Measurements from ENCODE around the gene SLC22A23.

Gene SLC22A23

DNA sequence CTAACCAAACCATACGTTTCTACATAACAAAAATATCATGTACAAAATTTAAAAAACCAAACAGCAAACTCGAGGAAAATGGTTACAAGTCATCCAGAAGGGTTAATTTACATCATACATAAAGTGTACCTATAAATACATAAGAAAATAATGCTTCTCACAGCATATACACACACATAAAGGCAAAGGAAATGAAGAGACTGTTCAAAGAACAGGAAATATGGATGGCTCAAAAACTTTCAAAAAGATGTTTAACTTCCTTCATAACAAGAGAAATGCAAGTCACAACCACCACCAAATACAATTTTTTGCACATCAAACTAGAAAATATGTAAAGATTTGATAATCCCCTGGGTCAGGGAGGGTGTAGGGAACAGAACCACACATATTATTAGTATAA lies 7.5 kb downstream of the SLC22A23 start:
- H3K4me3 ChIP-seq (ENCODE audit: low read length): no peak overlapping the region
- H3K27me3 ChIP-seq (ENCODE audit: insufficient read depth, low read length): no peaks in the 10 kb centered on the region
- no peaks in the 10 kb centered on the region for H3K9me3 ChIP-seq (ENCODE audit: low read length)
- H2AFZ ChIP-seq (ENCODE audit: low read depth, low read length): no peak overlapping the region
- H3K4me1 ChIP-seq (ENCODE audit: insufficient read depth, low read length): peaks cover 30% of the 10 kb centered on the region
- no peaks in the 10 kb centered on the region for H3K36me3 ChIP-seq (ENCODE audit: insufficient read depth, low read length)

DNA sequence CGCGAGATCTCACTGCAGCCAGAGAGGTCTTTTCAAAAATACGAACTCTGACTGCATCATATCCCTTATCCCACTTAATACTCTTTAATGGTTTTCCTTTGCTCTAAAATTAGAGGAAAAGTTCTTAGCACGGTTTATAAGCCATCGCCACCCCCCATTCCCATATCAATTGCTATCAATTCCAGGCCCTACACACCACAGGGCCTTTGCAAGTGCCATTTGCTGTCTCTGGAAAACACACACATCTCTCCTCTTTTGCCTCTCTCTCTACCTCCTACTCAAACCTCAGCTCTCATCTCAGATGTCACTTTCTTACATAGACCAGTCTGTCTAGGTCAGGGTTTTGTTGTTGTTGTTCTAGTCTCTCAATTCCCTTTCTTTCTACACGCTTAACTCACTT lies 9.8 kb downstream of the SLC22A23 start:
- H3K9me3 ChIP-seq (ENCODE audit: low read length): no peaks in the 10 kb centered on the region
- no peak overlapping the region for H3K4me3 ChIP-seq (ENCODE audit: low read length)
- H2AFZ ChIP-seq (ENCODE audit: low read depth, low read length): no peak overlapping the region
- peaks cover 29% of the 10 kb centered on the region for H3K4me1 ChIP-seq (ENCODE audit: insufficient read depth, low read length)
- no peaks in the 10 kb centered on the region for H3K27me3 ChIP-seq (ENCODE audit: insufficient read depth, low read length)
- H3K36me3 ChIP-seq (ENCODE audit: insufficient read depth, low read length): no peaks in the 10 kb centered on the region

DNA sequence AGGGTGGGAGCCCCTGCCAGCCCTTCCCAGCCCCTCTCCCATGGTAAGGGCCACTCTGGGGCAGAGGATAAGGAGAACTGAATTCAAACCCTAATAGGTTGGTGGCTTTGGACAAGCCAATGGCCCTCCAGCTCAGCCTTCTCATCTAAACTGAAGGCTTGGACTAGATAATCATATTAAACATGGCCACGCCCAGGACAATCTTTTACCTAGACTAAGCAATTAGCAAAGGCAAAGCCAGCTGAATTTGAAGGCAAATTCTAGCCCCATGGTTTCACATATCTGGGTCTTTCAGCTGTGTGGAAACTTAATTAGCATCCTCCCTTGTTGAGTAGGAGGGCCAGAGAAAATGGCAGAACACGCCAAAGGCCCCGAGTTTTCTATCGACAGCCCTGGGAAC lies 10.7 kb downstream of the SLC22A23 start:
- Histone ChIP-seq H2AFZ (ENCODE audit: low read depth, low read length) (no peak overlapping the region), H3K9me3 (ENCODE audit: low read length) (peaks cover 3% of the 10 kb centered on the region), H3K4me3 (ENCODE audit: low read length) (no peak overlapping the region), H3K4me1 (ENCODE audit: insufficient read depth, low read length) (peaks cover 23% of the 10 kb centered on the region), H3K27me3 (ENCODE audit: insufficient read depth, low read length) (no peaks in the 10 kb centered on the region), H3K36me3 (ENCODE audit: insufficient read depth, low read length) (no peaks in the 10 kb centered on the region)

DNA sequence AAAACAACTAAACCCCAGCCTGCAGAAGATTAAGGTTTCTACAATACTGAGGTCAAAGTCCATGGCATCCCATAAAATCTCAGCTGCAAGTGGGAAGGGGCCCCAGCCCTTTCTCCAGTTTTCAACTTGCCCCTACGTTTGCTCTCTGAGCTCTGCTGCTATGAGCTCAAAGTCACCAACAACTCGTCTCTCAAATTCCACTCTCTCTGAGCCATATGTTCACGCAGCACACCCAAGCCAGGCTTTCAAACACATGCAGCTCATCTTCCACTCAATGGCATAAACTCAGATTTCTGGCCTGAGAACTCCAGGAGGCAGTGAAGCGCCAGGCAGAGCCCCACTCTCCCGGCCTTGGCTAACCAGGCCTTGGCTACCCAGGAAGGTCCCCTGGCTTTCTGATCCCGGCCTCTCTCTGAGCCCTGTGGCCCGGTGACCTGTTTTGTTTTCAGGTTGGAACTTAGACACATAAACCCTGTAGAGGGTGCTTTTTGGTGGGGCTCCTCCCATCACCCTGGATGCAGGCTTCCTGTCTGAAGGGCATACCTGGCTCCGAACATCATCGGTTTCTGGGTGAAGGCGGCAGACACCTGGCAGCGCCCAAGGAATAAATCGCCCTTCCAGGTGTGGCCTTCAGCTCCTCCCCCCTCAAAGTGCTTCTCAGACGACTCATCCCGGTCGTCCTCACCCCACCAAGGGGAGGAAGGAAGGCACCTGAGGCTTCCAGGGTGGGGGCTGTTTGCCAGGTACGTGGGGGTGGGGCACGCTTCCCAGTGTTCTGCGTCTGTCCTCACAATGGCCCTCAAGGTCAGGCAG lies 12.4 kb downstream of the SLC22A23 start:
- H3K27me3 ChIP-seq (ENCODE audit: insufficient read depth, low read length): no peaks in the 10 kb centered on the region
- H3K4me3 ChIP-seq (ENCODE audit: low read length): no peak overlapping the region

DNA sequence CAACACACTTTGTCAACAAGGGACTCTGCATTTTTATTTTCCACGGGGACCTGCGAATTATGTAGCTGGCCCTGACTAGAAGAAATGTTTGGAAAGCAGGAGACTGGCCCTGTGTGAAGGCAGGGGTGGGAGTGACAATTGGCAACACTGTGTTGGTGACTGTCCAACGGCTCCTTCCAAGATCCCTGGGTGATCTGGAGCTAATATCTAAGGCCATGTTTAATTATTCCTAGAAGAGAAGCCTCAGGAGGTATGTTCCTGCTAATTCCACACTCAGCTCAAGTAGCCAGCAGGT lies 13.7 kb downstream of the SLC22A23 start:
- H2AFZ ChIP-seq (ENCODE audit: low read depth, low read length): no peak overlapping the region
- H3K9me3 ChIP-seq (ENCODE audit: low read length): peaks cover 12% of the 10 kb centered on the region
- H3K4me1 ChIP-seq (ENCODE audit: insufficient read depth, low read length): peaks cover 23% of the 10 kb centered on the region
- no peaks in the 10 kb centered on the region for H3K27me3 ChIP-seq (ENCODE audit: insufficient read depth, low read length)
- no peaks in the 10 kb centered on the region for H3K36me3 ChIP-seq (ENCODE audit: insufficient read depth, low read length)
- no peak overlapping the region for H3K4me3 ChIP-seq (ENCODE audit: low read length)

More for the DNA sequence above, 12.4 kb downstream of the SLC22A23 start:
- H3K4me1 ChIP-seq (ENCODE audit: insufficient read depth, low read length): peaks cover 23% of the 10 kb centered on the region
- no peaks in the 10 kb centered on the region for H3K36me3 ChIP-seq (ENCODE audit: insufficient read depth, low read length)
- peaks cover 9% of the 10 kb centered on the region for H3K9me3 ChIP-seq (ENCODE audit: low read length)
- no peak overlapping the region for H2AFZ ChIP-seq (ENCODE audit: low read depth, low read length)

DNA sequence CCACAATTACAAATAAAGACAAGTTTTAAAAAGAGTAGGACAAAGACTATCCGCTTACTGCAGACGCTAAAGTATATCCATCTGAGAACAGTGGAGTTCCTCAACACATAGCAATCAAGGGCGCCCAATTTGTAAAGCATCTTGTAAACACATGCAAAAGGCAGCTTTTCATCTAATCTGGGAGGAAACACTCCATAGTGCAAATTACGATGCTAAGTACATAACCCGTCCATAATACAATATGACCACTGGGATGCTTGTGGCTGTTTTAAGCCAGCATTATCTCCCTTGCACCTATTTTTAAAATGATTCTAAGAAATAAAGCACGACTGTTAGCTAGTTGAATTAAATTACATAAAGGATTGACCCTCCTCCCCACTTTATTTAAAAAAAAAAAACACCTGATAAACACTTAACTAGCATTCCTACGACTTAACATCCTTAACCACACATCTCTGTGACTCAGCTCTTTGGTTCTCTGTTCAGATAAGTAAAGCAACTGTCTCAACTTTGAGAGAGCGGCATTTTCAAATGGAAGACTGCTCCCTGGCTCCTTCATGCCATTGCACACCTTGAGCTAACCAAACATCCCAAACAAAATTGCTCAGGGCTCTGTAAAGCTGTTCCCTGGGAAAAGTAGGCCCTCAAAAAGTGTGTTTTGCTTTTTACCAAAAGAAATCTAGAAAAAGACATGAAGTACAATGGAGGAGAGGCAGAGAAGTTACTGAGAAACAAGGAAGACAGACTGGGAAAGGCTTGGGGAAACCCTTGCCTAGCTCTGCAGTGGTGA lies 14.2 kb downstream of the SLC22A23 start:
- Histone ChIP-seq H3K27me3 (ENCODE audit: insufficient read depth, low read length) (no peaks in the 10 kb centered on the region), H2AFZ (ENCODE audit: low read depth, low read length) (no peak overlapping the region), H3K36me3 (ENCODE audit: insufficient read depth, low read length) (no peaks in the 10 kb centered on the region), H3K9me3 (ENCODE audit: low read length) (peaks cover 15% of the 10 kb centered on the region), H3K4me1 (ENCODE audit: insufficient read depth, low read length) (peaks cover 23% of the 10 kb centered on the region), H3K4me3 (ENCODE audit: low read length) (no peak overlapping the region)

DNA sequence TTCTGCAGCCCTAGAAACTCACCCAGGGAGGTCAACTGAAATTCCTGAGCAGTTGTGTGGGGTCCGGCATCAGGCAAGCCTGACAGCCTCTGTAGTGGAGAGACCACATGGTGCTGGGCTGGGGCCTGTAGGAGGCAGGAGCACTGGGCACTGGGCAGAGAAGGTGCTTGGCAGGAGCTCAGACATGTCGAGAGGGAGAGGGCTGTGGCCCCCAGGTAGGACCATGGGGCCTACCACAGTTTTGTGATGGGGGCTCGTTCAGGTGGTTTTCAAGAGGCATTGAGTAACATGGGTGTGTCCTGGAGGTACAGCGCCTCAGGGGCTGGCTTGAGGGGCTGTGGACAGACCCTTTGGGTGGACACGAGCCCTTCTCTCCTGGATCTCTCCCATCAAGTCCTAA lies 15.9 kb downstream of the SLC22A23 start:
- H3K4me1 ChIP-seq (ENCODE audit: insufficient read depth, low read length): peaks cover 23% of the 10 kb centered on the region

DNA sequence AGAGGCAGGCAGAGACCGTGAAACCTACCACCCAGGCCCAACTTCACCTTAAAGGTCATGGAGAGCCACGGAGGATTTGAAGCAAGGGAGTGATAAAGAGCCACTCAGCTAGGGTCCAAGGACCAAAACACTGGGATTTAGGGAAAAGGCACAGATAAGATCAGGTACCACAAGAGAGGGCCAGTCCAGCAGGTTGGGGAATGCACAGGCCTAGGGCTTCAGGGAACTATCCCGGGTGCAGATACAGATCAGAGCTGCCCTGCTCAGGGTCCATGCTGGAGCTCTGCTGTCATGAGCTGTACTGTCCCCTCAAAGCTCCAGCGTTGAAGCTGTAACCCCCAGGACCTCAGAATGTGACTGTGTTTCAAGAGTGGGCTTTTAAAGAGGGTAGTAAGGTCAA lies 16.9 kb downstream of the SLC22A23 start:
- Histone ChIP-seq H3K4me3 (ENCODE audit: low read length) (no peak overlapping the region), H3K4me1 (ENCODE audit: insufficient read depth, low read length) (peaks cover 22% of the 10 kb centered on the region), H3K27me3 (ENCODE audit: insufficient read depth, low read length) (no peaks in the 10 kb centered on the region), H3K36me3 (ENCODE audit: insufficient read depth, low read length) (peaks cover 3% of the 10 kb centered on the region), H3K9me3 (ENCODE audit: low read length) (peaks cover 17% of the 10 kb centered on the region), H2AFZ (ENCODE audit: low read depth, low read length) (no peak overlapping the region)

More for the DNA sequence above, 15.9 kb downstream of the SLC22A23 start:
- H2AFZ ChIP-seq (ENCODE audit: low read depth, low read length): no peak overlapping the region
- H3K4me3 ChIP-seq (ENCODE audit: low read length): no peak overlapping the region
- H3K27me3 ChIP-seq (ENCODE audit: insufficient read depth, low read length): no peaks in the 10 kb centered on the region
- peaks cover 17% of the 10 kb centered on the region for H3K9me3 ChIP-seq (ENCODE audit: low read length)
- peaks cover 3% of the 10 kb centered on the region for H3K36me3 ChIP-seq (ENCODE audit: insufficient read depth, low read length)

DNA sequence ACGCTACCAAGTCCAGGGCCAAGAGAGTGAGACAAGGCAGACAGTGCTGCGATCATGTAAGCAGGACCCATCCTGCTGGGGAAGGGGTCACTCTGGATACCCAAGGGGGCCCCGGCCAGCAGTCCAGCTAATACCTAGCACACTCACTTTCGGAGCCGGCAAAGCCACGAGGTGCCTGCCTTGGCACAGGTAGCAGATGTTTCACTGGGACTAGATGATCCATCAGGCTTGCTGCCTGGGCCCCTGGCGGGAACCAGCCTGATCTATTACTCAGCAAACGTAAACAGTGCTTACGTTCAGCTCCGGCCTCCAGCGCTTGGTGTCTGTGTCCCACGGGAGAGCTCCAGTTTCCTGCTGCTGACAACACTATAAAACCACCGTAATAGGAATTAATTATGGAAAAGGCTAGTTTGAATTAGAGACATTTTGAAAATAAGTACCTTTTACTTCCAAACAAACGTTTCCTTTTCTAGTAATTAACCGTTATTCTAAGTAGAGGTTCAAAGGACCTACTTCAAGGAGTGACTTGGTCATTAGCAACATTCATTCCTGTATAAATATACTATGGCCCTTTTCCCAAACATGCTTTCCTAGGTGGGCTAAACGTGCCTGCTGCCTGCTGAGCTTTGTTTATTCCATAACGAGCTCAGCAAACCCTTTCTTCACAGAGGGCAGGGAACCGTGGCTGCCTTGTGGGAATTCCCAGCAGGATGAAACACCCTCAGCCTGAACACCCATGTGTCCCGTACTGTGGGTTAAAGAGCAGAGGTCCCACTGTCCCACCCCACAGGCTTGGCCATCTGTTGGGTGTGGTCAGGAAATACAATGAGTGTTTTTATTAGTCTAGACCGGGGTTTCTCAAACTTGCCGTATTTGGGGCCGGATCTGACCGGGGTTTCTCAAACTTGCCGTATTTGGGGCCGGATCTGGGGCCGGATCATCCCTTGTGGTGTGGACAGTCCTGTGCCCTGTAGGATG lies 18.4 kb downstream of the SLC22A23 start:
- Histone ChIP-seq H3K4me1 (ENCODE audit: insufficient read depth, low read length) (peaks cover 8% of the 10 kb centered on the region), H3K9me3 (ENCODE audit: low read length) (peaks cover 17% of the 10 kb centered on the region), H2AFZ (ENCODE audit: low read depth, low read length) (no peak overlapping the region), H3K4me3 (ENCODE audit: low read length) (no peak overlapping the region), H3K36me3 (ENCODE audit: insufficient read depth, low read length) (peaks cover 3% of the 10 kb centered on the region), H3K27me3 (ENCODE audit: insufficient read depth, low read length) (no peaks in the 10 kb centered on the region)

DNA sequence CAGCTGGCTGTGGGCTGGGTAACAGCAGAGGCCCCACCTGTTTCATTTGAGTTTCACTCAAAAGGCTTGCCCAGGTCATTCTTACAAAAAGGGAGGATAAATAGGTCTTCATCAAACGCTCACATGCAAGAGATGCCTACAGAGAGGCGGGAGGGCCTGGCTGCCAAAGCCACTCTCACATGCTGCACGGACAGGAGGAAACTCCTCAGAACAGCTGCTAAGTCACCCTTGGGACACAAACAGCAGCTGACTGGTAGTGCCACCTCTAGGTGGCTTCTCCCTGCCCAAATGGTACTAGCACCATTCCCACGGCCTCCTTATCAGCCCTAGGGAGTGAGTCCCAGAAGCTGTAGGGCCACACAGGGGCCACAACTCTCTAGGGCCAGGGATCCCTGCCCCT lies 23.8 kb downstream of the SLC22A23 start:
- Histone ChIP-seq H3K27me3 (ENCODE audit: insufficient read depth, low read length) (no peaks in the 10 kb centered on the region), H3K4me3 (ENCODE audit: low read length) (no peak overlapping the region), H3K36me3 (ENCODE audit: insufficient read depth, low read length) (peaks cover 3% of the 10 kb centered on the region), H2AFZ (ENCODE audit: low read depth, low read length) (no peak overlapping the region), H3K4me1 (ENCODE audit: insufficient read depth, low read length) (no peaks in the 10 kb centered on the region), H3K9me3 (ENCODE audit: low read length) (peaks cover 4% of the 10 kb centered on the region)

DNA sequence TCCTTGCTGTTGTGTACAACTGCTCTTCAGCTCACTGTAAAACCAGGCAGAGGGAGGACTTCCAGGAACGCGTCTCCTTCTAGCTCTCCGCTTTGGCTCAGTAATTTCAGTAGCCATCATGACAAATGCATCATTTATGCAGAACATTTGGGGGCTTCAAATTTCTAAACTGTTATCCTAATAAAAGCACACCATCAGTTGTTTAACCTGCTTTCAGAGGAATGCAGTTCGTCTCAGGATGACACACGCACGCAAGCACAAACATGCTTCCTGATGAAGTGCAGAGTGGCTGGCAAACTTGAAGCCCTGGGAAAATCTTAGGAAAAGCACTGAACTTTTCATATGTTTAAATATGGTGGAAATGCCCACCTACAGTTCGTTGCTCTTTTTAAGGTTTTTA lies 24.4 kb downstream of the SLC22A23 start:
- H3K27me3 ChIP-seq (ENCODE audit: insufficient read depth, low read length): no peaks in the 10 kb centered on the region
- peaks cover 3% of the 10 kb centered on the region for H3K36me3 ChIP-seq (ENCODE audit: insufficient read depth, low read length)
- no peaks in the 10 kb centered on the region for H3K4me1 ChIP-seq (ENCODE audit: insufficient read depth, low read length)
- H3K4me3 ChIP-seq (ENCODE audit: low read length): no peak overlapping the region
- H2AFZ ChIP-seq (ENCODE audit: low read depth, low read length): no peak overlapping the region
- peaks cover 3% of the 10 kb centered on the region for H3K9me3 ChIP-seq (ENCODE audit: low read length)

DNA sequence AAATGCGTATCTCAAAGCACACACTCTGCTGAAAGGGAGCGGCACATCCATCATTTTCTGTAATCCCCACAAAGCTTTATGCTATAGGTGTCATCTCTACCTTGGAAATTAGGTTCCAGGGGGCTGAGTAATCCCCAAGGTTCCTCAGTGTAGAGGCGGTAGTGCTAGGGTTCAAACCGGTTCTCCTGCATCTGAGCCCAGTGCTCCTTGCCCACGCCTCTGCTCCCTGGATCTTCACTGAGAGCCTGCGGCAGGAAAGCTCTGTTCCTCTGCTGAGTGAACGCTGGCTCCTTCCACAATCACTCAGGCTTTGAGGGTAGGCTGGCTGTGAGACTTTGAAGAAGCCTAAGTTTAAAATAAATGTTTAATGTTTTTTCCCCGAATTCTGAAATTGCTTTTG lies 24.9 kb downstream of the SLC22A23 start:
- Histone ChIP-seq H3K4me3 (ENCODE audit: low read length) (no peak overlapping the region), H3K36me3 (ENCODE audit: insufficient read depth, low read length) (peaks cover 3% of the 10 kb centered on the region), H3K4me1 (ENCODE audit: insufficient read depth, low read length) (no peaks in the 10 kb centered on the region), H3K27me3 (ENCODE audit: insufficient read depth, low read length) (no peaks in the 10 kb centered on the region), H3K9me3 (ENCODE audit: low read length) (peaks cover 3% of the 10 kb centered on the region), H2AFZ (ENCODE audit: low read depth, low read length) (no peak overlapping the region)

DNA sequence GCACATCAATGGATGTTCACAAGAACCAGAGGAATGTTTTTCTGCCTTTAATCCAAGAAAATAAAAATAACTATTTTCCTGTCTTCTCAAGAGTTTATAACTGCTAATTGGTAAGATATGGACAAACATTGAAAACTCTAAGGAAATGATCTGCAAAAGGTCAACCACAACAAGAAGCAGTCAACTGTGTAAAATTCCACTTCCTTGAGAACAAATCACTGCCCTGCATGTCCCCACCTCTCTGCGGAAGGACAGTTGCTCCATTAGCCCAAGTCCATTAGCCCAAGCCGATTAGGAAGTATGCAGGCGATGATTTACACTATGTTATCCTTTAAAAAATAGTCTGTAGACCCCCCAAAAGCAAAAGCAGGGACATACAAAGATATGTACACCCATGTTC lies 27.6 kb downstream of the SLC22A23 start:
- H3K9me3 ChIP-seq (ENCODE audit: low read length): no peaks in the 10 kb centered on the region
- no peaks in the 10 kb centered on the region for H3K36me3 ChIP-seq (ENCODE audit: insufficient read depth, low read length)

More for the DNA sequence above, 27.6 kb downstream of the SLC22A23 start:
- no peaks in the 10 kb centered on the region for H3K27me3 ChIP-seq (ENCODE audit: insufficient read depth, low read length)
- H2AFZ ChIP-seq (ENCODE audit: low read depth, low read length): no peak overlapping the region
- peaks cover 2% of the 10 kb centered on the region for H3K4me1 ChIP-seq (ENCODE audit: insufficient read depth, low read length)
- H3K4me3 ChIP-seq (ENCODE audit: low read length): no peak overlapping the region
